Measurements from ENCODE around the gene JAK1.

DNA sequence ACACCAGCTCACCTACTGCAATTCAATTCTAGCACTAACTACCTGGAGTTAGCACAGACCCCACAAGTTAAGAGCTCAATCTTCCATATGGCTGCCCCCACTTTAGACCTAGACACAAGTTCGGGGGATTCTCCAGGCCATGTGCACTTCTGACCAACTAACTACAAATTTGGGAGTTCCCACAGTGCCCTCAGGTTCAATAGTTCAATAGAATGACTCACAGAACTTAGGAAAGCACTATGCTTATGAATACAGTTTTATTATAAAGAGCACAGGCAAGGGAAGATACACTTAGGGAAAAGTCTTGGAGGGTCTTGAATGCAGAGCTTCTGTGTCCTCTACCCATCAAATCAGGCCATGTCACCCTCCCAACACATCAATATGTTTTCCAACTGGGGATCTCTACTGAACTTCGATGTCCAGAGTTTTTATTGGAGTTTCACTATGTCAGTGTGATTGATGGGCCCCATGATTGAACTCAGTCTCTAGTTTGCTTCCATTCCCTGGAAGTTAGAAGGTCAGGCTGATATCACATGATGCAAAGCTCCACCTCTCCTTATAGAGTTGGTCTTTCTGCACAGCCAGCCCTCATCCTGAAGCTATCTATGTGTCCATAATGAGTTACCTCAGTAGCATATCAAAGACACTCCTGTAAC, 175.4 kb downstream of the JAK1 start:
- no peak for TF ChIP-seq POLR2A (IDR thresholded peaks at IDR 0.05; ENCODE audit: low read length)
- no peak for TF ChIP-seq GATA1 (IDR thresholded peaks at IDR 0.05; ENCODE audit: low read depth, low read length)
